ENCODE results near the gene NPTN. TPM values are rescaled to one million over a fixed set of nuclear protein-coding genes. Genes with fewer than 3 reads are reported as not detected.

Gene NPTN
- total and polyA plus RNA-seq, 2 experiments from 2014 or later = 56.3 to 113 TPM

GRCh38 chr15:73648014-73648295 lies 14.8 kb upstream of the NPTN start:
- peak overlapping the region; percentile 45; the same call in 1 of the 2 replicates for H2AFZ ChIP-seq
- no peaks in the 10 kb centered on the region for H3F3A ChIP-seq (replicated peaks; ENCODE audit: low read depth)
- no peak overlapping the region for H3K4me2 ChIP-seq
- no peaks in the 10 kb centered on the region for H3K27me3 Mint-ChIP-seq (ENCODE audit: insufficient read depth, low read depth, poor library complexity)
- no peaks in the 10 kb centered on the region for H3K27me3 ChIP-seq (ENCODE audit: insufficient read depth)
- no peaks in the 10 kb centered on the region for H3K4me1 ChIP-seq (ENCODE audit: insufficient read depth)
- no peak for ATAC-seq
- DNase-seq (ENCODE audit: low spot score) = no peak
- H3K27ac Mint-ChIP-seq = no peak overlapping the region
- H3K79me2 ChIP-seq (replicated peaks; ENCODE audit: insufficient read depth) = no peaks in the 10 kb centered on the region
- H3K27ac ChIP-seq (ENCODE audit: low read depth) = no peak overlapping the region
- H3K36me3 ChIP-seq (ENCODE audit: insufficient read depth) = no peaks in the 10 kb centered on the region
- no peak overlapping the region for H3K4me3 ChIP-seq
- no peaks in the 10 kb centered on the region for H3K9me2 ChIP-seq (ENCODE audit: insufficient read depth)
- no peaks in the 10 kb centered on the region for H3K9me3 Mint-ChIP-seq
- TF ChIP-seq CREB1 (CRISPR knock-in tag; IDR thresholded peaks at IDR 0.05; ENCODE audit: low read depth) = no peak
- no peaks in the 10 kb centered on the region for H3K36me3 Mint-ChIP-seq (ENCODE audit: low read depth)
- H3K4me3 Mint-ChIP-seq = no peak overlapping the region
- H3K4me1 Mint-ChIP-seq = peaks cover 5% of the 10 kb centered on the region
- no peaks in the 10 kb centered on the region for H4K20me1 ChIP-seq (replicated peaks; ENCODE audit: insufficient read depth)

- H4K20me1 ChIP-seq (replicated peaks; ENCODE audit: insufficient read depth) = no peaks in the 10 kb centered on the region
- no peaks in the 10 kb centered on the region for H3K36me3 ChIP-seq (ENCODE audit: insufficient read depth)
- Mint-ChIP-seq H3K9me3 (no peaks in the 10 kb centered on the region), H3K27ac (no peak overlapping the region), H3K27me3 (ENCODE audit: insufficient read depth, low read depth, poor library complexity) (no peaks in the 10 kb centered on the region), H3K36me3 (ENCODE audit: low read depth) (no peaks in the 10 kb centered on the region), H3K4me3 (no peak overlapping the region), H3K4me1 (peaks cover 5% of the 10 kb centered on the region)
- no peak overlapping the region for H3K4me2 ChIP-seq
- no peak overlapping the region for H3K4me3 ChIP-seq
- H2AFZ ChIP-seq = peak overlapping the region; percentile 45; the same call in 1 of the 2 replicates
- no peaks in the 10 kb centered on the region for H3K9me2 ChIP-seq (ENCODE audit: insufficient read depth)
- no peaks in the 10 kb centered on the region for H3K4me1 ChIP-seq (ENCODE audit: insufficient read depth)
- H3F3A ChIP-seq (replicated peaks; ENCODE audit: low read depth) = no peaks in the 10 kb centered on the region
- ATAC-seq (no peak), DNase-seq (ENCODE audit: low spot score) (no peak)
- no peak overlapping the region for H3K27ac ChIP-seq (ENCODE audit: low read depth)
- H3K79me2 ChIP-seq (replicated peaks; ENCODE audit: insufficient read depth) = no peaks in the 10 kb centered on the region
- no peaks in the 10 kb centered on the region for H3K27me3 ChIP-seq (ENCODE audit: insufficient read depth)
- no peak for TF ChIP-seq REST (IDR thresholded peaks at IDR 0.05; ENCODE audit: unreplicated experiment)
- TF ChIP-seq STAT1 (IDR thresholded peaks at IDR 0.05; ENCODE audit: unreplicated experiment) = no peak
- TF ChIP-seq ETS1 (IDR thresholded peaks at IDR 0.05) = no peak
- TF ChIP-seq ZNF462 (CRISPR knock-in tag; IDR thresholded peaks at IDR 0.05) = no peak
- no peak for TF ChIP-seq EZH2 (IDR thresholded peaks at IDR 0.05; ENCODE audit: low read depth, unreplicated experiment)
- TF ChIP-seq ZNF331 (CRISPR knock-in tag; IDR thresholded peaks at IDR 0.05; ENCODE audit: low read depth) = no peak
- TF ChIP-seq CREB1 (CRISPR knock-in tag; IDR thresholded peaks at IDR 0.05; ENCODE audit: low read depth) = no peak
- TF ChIP-seq EZH2phosphoT487 (IDR thresholded peaks at IDR 0.05; ENCODE audit: unreplicated experiment) = no peak
Measured at GRCh38 chr15:73647259-73648013, 14.2 kb upstream of the NPTN start.

Measured in GM23338 (cell line).